A673 (cell line): ENCODE measurements around the gene EHF.

Experiments
- CTCF ChIP-seq: fragments of 300-800, 200-600 bp; sonication (generic); conservative IDR thresholded peaks from 2 replicates; pipeline ENCODE4 v1.5.1; 2017; ENCODE audit warnings: low read depth, mild to moderate bottlenecking, antibody characterized with exemption, low read length, moderate library complexity, mixed read lengths
- EZH2 ChIP-seq: fragments of 200-600 bp; sonication (generic); IDR thresholded peaks from 2 replicates; pipeline ENCODE4 v1.6.1; 2017; ENCODE audit warnings: borderline replicate concordance, low read depth, mild to moderate bottlenecking, mixed read lengths, antibody characterized with exemption, low read length; ENCODE audit not compliant: poor library complexity, severe bottlenecking

GRCh38 chr11:34650528-34650927 is 29.6 kb downstream of the EHF start:
- TF ChIP-seq CTCF (no peak), EZH2 (no peak)
